Colonic mucosa (tissue), 4 donors: Measurements from ENCODE around the gene SNORC. TPM values are rescaled to one million over a fixed set of nuclear protein-coding genes. Genes with fewer than 3 reads are reported as not detected.

Experiments
- DNase-seq: peaks from one replicate; pipeline ENCODE4 v3.0.0-alpha.2; 2020
- H3K27ac ChIP-seq: fragments of 200-600 bp; one replicate; pipeline ENCODE4 v1.8.0; 2021
- H3K27me3 ChIP-seq: fragments of 200-600 bp; one replicate; pipeline ENCODE4 v1.8.0; 2021
- H3K36me3 ChIP-seq: fragments of 200-600 bp; one replicate; pipeline ENCODE4 v1.8.0; 2021
- H3K4me1 ChIP-seq: fragments of 200-600 bp; one replicate; pipeline ENCODE4 v1.8.0; 2021; ENCODE audit warnings: mild to moderate bottlenecking
- H3K4me3 ChIP-seq: fragments of 200-600 bp; one replicate; pipeline ENCODE4 v1.8.0; 2021
- H3K9ac ChIP-seq, 2 donors: one replicate each; pipeline ENCODE4 v1.7.0; 2013; ENCODE audit warnings: control low read depth in 2 of 2, low read depth in 2 of 2, low read length in 2 of 2
- H3K9me3 ChIP-seq: fragments of 200-600 bp; one replicate; pipeline ENCODE4 v1.8.0; 2021
- CTCF ChIP-seq: fragments of 200-600 bp; IDR thresholded peaks from one replicate; pipeline ENCODE4 v1.8.0; 2022; ENCODE audit warnings: antibody characterized with exemption, mild to moderate bottlenecking
- intact Hi-C: fragments of 100-400 bp; cut with DNase I; formaldehyde crosslinking; loops from one replicate; pipeline ENCODE4 v1.14.1; 2022
- total RNA-seq, 2 donors: library from RNA; stranded (reverse); fragmentation: NEBNext Ultra II Directional in 1 of 2; extraction: Animal tissue kit (Norgen Biotek cat#: 25700) in 1 of 2; gene quantifications; one replicate each; pipeline ENCODE4 v1.2.1, GENCODE V29; 2021
- donor health status: healthy.
- donor health status: DM: no; HTN: no; CAD: no.
- donor health status: DM: no; HTN: no; CAD: no.

SNORC gene
- total RNA-seq, 2 donors from 2014 or later: 39.6 to 67.5 TPM

GRCh38 chr2:232859385-232859916, 10.6 kb upstream of the SNORC start:
- Histone ChIP-seq H3K9me3 (no peaks in the 10 kb centered on the region), H3K9ac (no peak overlapping the region), H3K27ac (no peak overlapping the region), H3K4me1 (no peaks in the 10 kb centered on the region), H3K4me3 (no peak overlapping the region), H3K36me3 (no peaks in the 10 kb centered on the region), H3K27me3 (no peaks in the 10 kb centered on the region)
- no peak for TF ChIP-seq CTCF
- intact Hi-C loops: no loop called here
- no peak for DNase-seq

- no peaks in the 10 kb centered on the region for H3K27me3 ChIP-seq
- intact Hi-C loops: no loop called here
- no peaks in the 10 kb centered on the region for H3K9me3 ChIP-seq
- TF ChIP-seq CTCF: no peak
- H3K4me3 ChIP-seq: no peak overlapping the region
- H3K9ac ChIP-seq: no peak overlapping the region
- peaks cover 1% of the 10 kb centered on the region for H3K4me1 ChIP-seq
- no peaks in the 10 kb centered on the region for H3K36me3 ChIP-seq
- no peak for DNase-seq
- H3K27ac ChIP-seq: no peak overlapping the region
Observed at GRCh38 chr2:232860593-232861241, 9.3 kb upstream of the SNORC start.

- Histone ChIP-seq H3K9ac (no peak overlapping the region), H3K4me3 (no peak overlapping the region), H3K27me3 (no peaks in the 10 kb centered on the region), H3K36me3 (no peaks in the 10 kb centered on the region), H3K9me3 (no peaks in the 10 kb centered on the region), H3K27ac (no peak overlapping the region), H3K4me1 (peaks cover 5% of the 10 kb centered on the region)
- no peak for DNase-seq
- no peak for TF ChIP-seq CTCF
- intact Hi-C loops: no loop called here
Observed at GRCh38 chr2:232861353-232861752, 8.7 kb upstream of the SNORC start.

GRCh38 chr2:232863996-232864395, 6.1 kb upstream of the SNORC start:
- no peak overlapping the region for H3K4me3 ChIP-seq
- intact Hi-C loops: no loop called here
- H3K9ac ChIP-seq: no peak overlapping the region

GRCh38 chr2:232865165-232865564, 4.9 kb upstream of the SNORC start:
- H3K27me3 ChIP-seq: no peaks in the 10 kb centered on the region
- peaks cover 5% of the 10 kb centered on the region for H3K4me1 ChIP-seq
- H3K27ac ChIP-seq: no peak overlapping the region
- no peaks in the 10 kb centered on the region for H3K9me3 ChIP-seq
- H3K4me3 ChIP-seq: no peak overlapping the region
- no peak overlapping the region for H3K9ac ChIP-seq
- DNase-seq: no peak
- no peaks in the 10 kb centered on the region for H3K36me3 ChIP-seq
- no peak for TF ChIP-seq CTCF
- intact Hi-C loops: no loop called here

More at GRCh38 chr2:232863996-232864395, 6.1 kb upstream of the SNORC start:
- peaks cover 5% of the 10 kb centered on the region for H3K4me1 ChIP-seq
- DNase-seq: no peak
- H3K27ac ChIP-seq: no peak overlapping the region
- H3K27me3 ChIP-seq: no peaks in the 10 kb centered on the region
- no peaks in the 10 kb centered on the region for H3K9me3 ChIP-seq
- no peak for TF ChIP-seq CTCF
- H3K36me3 ChIP-seq: no peaks in the 10 kb centered on the region
